Stimulated activated naive CD8-positive, alpha-beta T cell treated with anti-CD3 and anti-CD28 coated beads, Interleukin-15, amount 100 ng/mL, for 72 hours (primary cell): ENCODE data around the gene SNX25.
"Not testable (repeated sequence)": the region's sequence is repeated elsewhere in the genome, so short reads cannot be mapped to it uniquely, and the experiment has no call there.

Experiments
- ATAC-seq: fragments of 150-1000 bp; cut with Tn5 transposase; 2 replicates; pipeline ENCODE4 v1.10.0; 2021; ENCODE audit warnings: mild to moderate bottlenecking, moderate library complexity
- DNase-seq, 2 donors: peaks; one replicate each; pipeline ENCODE4 v3.0.0; 2021 to 2022
- H3K27ac Mint-ChIP-seq, 2 donors: one replicate each; pipeline ENCODE4 v1.8.0; 2022; ENCODE audit warnings: mild to moderate bottlenecking in 2 of 2, mixed read lengths in 2 of 2, moderate library complexity in 2 of 2
- H3K27me3 Mint-ChIP-seq: one replicate; pipeline ENCODE4 v1.8.0; 2022; ENCODE audit warnings: mixed read lengths
- H3K4me1 Mint-ChIP-seq: one replicate; pipeline ENCODE4 v1.8.0; 2022; ENCODE audit warnings: mild to moderate bottlenecking, mixed read lengths
- H3K4me3 Mint-ChIP-seq, 2 donors: one replicate each; pipeline ENCODE4 v1.8.0; 2022; ENCODE audit warnings: mild to moderate bottlenecking in 2 of 2, mixed read lengths in 2 of 2, moderate library complexity in 1 of 2
- H3K9me3 Mint-ChIP-seq, 2 donors: one replicate each; pipeline ENCODE4 v1.8.0; 2022; ENCODE audit warnings: mixed read lengths in 2 of 2

Gene SNX25

GRCh38 chr4:185201977-185202962 lies 7.1 kb upstream of the SNX25 start:
- Mint-ChIP-seq H3K4me3 (peak overlapping the region; percentile 91 to 95), H3K27me3 (no peaks in the 10 kb centered on the region), H3K4me1 (peaks cover 37% of the 10 kb centered on the region), H3K9me3 (no peaks in the 10 kb centered on the region), H3K27ac (peak overlapping the region; percentile 16 to 95)
- DNase-seq (peak in 1 of 2 donors; percentile 18), ATAC-seq (peak; percentile 14)

GRCh38 chr4:185202984-185203485 lies 6.4 kb upstream of the SNX25 start:
- H3K4me3 Mint-ChIP-seq = peak overlapping the region; percentile 91 to 95
- no peaks in the 10 kb centered on the region for H3K27me3 Mint-ChIP-seq
- H3K9me3 Mint-ChIP-seq = no peaks in the 10 kb centered on the region
- ATAC-seq = peak; percentile 9
- H3K4me1 Mint-ChIP-seq = peaks cover 37% of the 10 kb centered on the region
- H3K27ac Mint-ChIP-seq = peak overlapping the region; percentile 95 to 98
- no peak for DNase-seq

- ATAC-seq (peak; percentile 91), DNase-seq (peak; percentile 75 to 77)
- Mint-ChIP-seq H3K9me3 (no peaks in the 10 kb centered on the region), H3K4me3 (peak within 1 kb of the TSS; percentile 91 to 95), H3K4me1 (peaks cover 42% of the 10 kb centered on the region), H3K27ac (peak within 1 kb of the TSS; percentile 95 to 98), H3K27me3 (no peaks in the 10 kb centered on the region)
Measured at GRCh38 chr4:185203486-185204237, 5.7 kb upstream of the SNX25 start, which contains the start of gene CFAP97. CFAP97 (minus strand) TSS chr4:185204000; CDS start chr4:185191196, 12,804 bp downstream.

GRCh38 chr4:185204238-185204910 lies 5.0 kb upstream of the SNX25 start:
- no peaks in the 10 kb centered on the region for H3K9me3 Mint-ChIP-seq
- peaks cover 47% of the 10 kb centered on the region for H3K4me1 Mint-ChIP-seq
- H3K27ac Mint-ChIP-seq = peak overlapping the region; percentile 61 to 90
- H3K27me3 Mint-ChIP-seq = no peaks in the 10 kb centered on the region
- DNase-seq (no peak), ATAC-seq (no peak)
- peak overlapping the region; percentile 82 to 91 for H3K4me3 Mint-ChIP-seq

- H3K9me3 Mint-ChIP-seq, DNase-seq, H3K27me3 Mint-ChIP-seq, ATAC-seq: not testable (repeated sequence)
- Mint-ChIP-seq H3K4me1 (peaks cover 43% of the 10 kb centered on the region), H3K4me3 (peak overlapping the region; percentile 82 to 91), H3K27ac (peak overlapping the region in 1 of 2 donors; percentile 34)
Measured at GRCh38 chr4:185205073-185205472, 4.3 kb upstream of the SNX25 start.

- Mint-ChIP-seq H3K4me1 (peaks cover 45% of the 10 kb centered on the region), H3K9me3 (no peaks in the 10 kb centered on the region), H3K4me3 (no peak overlapping the region), H3K27ac (no peak overlapping the region), H3K27me3 (no peaks in the 10 kb centered on the region)
- ATAC-seq (no peak), DNase-seq (no peak)
Measured at GRCh38 chr4:185205697-185206342, 3.6 kb upstream of the SNX25 start.

GRCh38 chr4:185207466-185207865 lies 1.9 kb upstream of the SNX25 start:
- DNase-seq (no peak), ATAC-seq (no peak)
- Mint-ChIP-seq H3K27ac (no peak overlapping the region), H3K4me3 (no peak overlapping the region), H3K9me3 (no peaks in the 10 kb centered on the region), H3K4me1 (peaks cover 48% of the 10 kb centered on the region), H3K27me3 (no peaks in the 10 kb centered on the region)

- not testable (repeated sequence) for H3K9me3 Mint-ChIP-seq, H3K4me3 Mint-ChIP-seq, H3K27ac Mint-ChIP-seq, DNase-seq, H3K27me3 Mint-ChIP-seq
- peak; percentile 72 for ATAC-seq
- H3K4me1 Mint-ChIP-seq = peaks cover 42% of the 10 kb centered on the region
Measured at GRCh38 chr4:185209852-185210101, 379 bp downstream of the SNX25 start.

- Mint-ChIP-seq H3K27me3 (no peaks in the 10 kb centered on the region), H3K9me3 (no peaks in the 10 kb centered on the region), H3K4me3 (peak overlapping the region; percentile 81 to 85), H3K4me1 (peaks cover 37% of the 10 kb centered on the region), H3K27ac (peak overlapping the region; percentile 52 to 59)
- peak; percentile 57 for ATAC-seq
- peak; percentile 52 to 57 for DNase-seq
Measured at GRCh38 chr4:185210102-185210981, 944 bp downstream of the SNX25 start.

- H3K27me3 Mint-ChIP-seq = no peaks in the 10 kb centered on the region
- H3K4me1 Mint-ChIP-seq = peaks cover 37% of the 10 kb centered on the region
- peak overlapping the region; percentile 81 to 85 for H3K4me3 Mint-ChIP-seq
- no peak overlapping the region for H3K27ac Mint-ChIP-seq
- DNase-seq = no peak
- H3K9me3 Mint-ChIP-seq = no peaks in the 10 kb centered on the region
- ATAC-seq = no peak
Measured at GRCh38 chr4:185211035-185211434, 1.6 kb downstream of the SNX25 start.

GRCh38 chr4:185211641-185212040 lies 2.2 kb downstream of the SNX25 start:
- peaks cover 37% of the 10 kb centered on the region for H3K4me1 Mint-ChIP-seq

GRCh38 chr4:185212581-185212980 lies 3.2 kb downstream of the SNX25 start:
- DNase-seq = no peak
- Mint-ChIP-seq H3K4me1 (peaks cover 37% of the 10 kb centered on the region), H3K9me3 (no peaks in the 10 kb centered on the region), H3K27ac (no peak overlapping the region), H3K27me3 (no peaks in the 10 kb centered on the region), H3K4me3 (no peak overlapping the region)
- no peak for ATAC-seq

More at GRCh38 chr4:185211641-185212040, 2.2 kb downstream of the SNX25 start:
- DNase-seq (no peak), ATAC-seq (no peak)
- Mint-ChIP-seq H3K27me3 (no peaks in the 10 kb centered on the region), H3K27ac (no peak overlapping the region), H3K4me3 (peak overlapping the region; percentile 81 to 85), H3K9me3 (no peaks in the 10 kb centered on the region)

- Mint-ChIP-seq H3K9me3 (no peaks in the 10 kb centered on the region), H3K4me3 (no peak overlapping the region)
- no peak for ATAC-seq
Measured at GRCh38 chr4:185213877-185214276, 4.5 kb downstream of the SNX25 start.

GRCh38 chr4:185215261-185215660 lies 5.9 kb downstream of the SNX25 start:
- DNase-seq = no peak
- no peak overlapping the region for H3K27ac Mint-ChIP-seq
- no peaks in the 10 kb centered on the region for H3K27me3 Mint-ChIP-seq

More at GRCh38 chr4:185213877-185214276, 4.5 kb downstream of the SNX25 start:
- peaks cover 32% of the 10 kb centered on the region for H3K4me1 Mint-ChIP-seq
- DNase-seq = no peak
- no peak overlapping the region for H3K27ac Mint-ChIP-seq
- no peaks in the 10 kb centered on the region for H3K27me3 Mint-ChIP-seq

More at GRCh38 chr4:185215261-185215660, 5.9 kb downstream of the SNX25 start:
- Mint-ChIP-seq H3K9me3 (no peaks in the 10 kb centered on the region), H3K4me3 (no peak overlapping the region), H3K4me1 (peaks cover 40% of the 10 kb centered on the region)
- no peak for ATAC-seq
